ENCODE results near the gene MAD2L1BP.
"Not testable (repeated sequence)": the region's sequence is repeated elsewhere in the genome, so short reads cannot be mapped to it uniquely, and the experiment has no call there.

MAD2L1BP gene, protein sequence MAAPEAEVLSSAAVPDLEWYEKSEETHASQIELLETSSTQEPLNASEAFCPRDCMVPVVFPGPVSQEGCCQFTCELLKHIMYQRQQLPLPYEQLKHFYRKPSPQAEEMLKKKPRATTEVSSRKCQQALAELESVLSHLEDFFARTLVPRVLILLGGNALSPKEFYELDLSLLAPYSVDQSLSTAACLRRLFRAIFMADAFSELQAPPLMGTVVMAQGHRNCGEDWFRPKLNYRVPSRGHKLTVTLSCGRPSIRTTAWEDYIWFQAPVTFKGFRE

DNA sequence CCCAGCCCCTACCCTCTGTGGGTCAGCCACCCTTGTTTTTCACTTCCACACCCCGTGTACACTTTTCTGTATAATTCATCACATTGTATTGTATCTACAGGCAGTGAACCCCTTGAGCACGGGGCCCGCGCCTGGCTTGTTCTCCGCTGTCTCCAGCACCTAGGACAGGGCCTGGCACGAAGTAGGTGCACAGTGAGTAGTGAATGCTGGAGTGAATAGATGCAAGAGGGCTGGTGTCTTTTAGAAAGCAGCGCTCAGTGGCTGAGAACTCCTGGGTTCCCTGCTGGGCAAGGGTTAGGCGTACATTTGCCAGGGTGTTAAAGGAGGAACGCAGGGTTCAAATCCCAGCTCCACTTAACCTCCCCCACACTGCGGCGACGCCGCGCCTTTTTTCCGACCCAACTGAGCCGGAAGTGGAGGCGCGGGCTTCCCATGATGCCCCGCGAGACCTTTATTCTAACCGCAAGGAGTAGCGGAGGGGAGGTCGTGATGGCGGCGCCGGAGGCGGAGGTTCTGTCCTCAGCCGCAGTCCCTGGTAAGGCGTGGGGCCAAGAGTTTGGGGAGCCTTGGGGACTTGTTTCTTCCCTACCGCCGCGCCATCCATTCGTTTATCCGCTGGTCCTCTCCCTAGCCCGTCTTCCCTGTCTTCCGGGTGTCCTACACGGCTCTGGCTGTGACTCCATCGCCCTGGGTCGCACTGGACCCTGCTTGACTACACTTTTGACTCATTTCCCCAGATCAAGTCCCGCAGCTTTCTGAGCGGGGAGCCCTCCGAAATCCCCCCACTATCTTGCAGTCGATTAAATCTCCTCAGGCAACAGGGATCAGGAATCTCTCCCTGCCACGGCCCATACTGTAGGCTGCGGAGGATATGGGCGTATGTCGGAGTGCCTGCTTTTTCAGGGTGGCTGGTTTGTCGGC is at the start of gene MAD2L1BP:
Gene MAD2L1BP, plus strand, starts transcription at position 454 of the 921 bp plus-strand sequence. Its CDS starts 36 bp downstream, at position 490.
- in situ Hi-C loops (cut with MboI; ENCODE audit: low sequenced_read_pairs, unreplicated experiment), result no loop called here
- TF ChIP-seq, protein P1, sequence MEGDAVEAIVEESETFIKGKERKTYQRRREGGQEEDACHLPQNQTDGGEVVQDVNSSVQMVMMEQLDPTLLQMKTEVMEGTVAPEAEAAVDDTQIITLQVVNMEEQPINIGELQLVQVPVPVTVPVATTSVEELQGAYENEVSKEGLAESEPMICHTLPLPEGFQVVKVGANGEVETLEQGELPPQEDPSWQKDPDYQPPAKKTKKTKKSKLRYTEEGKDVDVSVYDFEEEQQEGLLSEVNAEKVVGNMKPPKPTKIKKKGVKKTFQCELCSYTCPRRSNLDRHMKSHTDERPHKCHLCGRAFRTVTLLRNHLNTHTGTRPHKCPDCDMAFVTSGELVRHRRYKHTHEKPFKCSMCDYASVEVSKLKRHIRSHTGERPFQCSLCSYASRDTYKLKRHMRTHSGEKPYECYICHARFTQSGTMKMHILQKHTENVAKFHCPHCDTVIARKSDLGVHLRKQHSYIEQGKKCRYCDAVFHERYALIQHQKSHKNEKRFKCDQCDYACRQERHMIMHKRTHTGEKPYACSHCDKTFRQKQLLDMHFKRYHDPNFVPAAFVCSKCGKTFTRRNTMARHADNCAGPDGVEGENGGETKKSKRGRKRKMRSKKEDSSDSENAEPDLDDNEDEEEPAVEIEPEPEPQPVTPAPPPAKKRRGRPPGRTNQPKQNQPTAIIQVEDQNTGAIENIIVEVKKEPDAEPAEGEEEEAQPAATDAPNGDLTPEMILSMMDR (IDR thresholded peaks at IDR 0.05; ENCODE audit: borderline replicate concordance, control extremely low read depth, extremely low read depth, insufficient read depth, missing control alignments), result no peak
- DNase-seq (ENCODE audit: low spot score), result peak; percentile 85

DNA sequence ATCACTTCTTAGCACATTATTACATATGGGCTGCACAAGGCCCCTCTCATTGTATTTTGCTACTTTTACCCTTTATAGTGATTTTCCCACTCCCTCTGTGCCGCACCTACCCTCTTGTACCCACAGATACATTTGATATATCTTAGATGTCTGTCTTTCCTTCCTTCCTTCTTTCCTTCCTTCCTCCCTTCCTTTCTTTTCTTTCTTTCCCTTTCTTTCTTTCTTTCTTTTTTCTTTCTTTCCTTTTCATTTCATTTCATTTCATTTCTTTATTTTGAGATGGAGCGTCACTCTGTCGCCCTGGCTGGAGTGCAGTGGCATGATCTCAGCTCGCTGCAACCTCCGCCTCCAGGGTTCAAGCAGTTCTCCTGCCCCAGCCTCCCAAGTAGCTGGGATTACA is 47.4 kb upstream of the MAD2L1BP start:
- in situ Hi-C loops (cut with MboI; ENCODE audit: low sequenced_read_pairs, unreplicated experiment), result no loop called here
- TF ChIP-seq, protein P1 (IDR thresholded peaks at IDR 0.05; ENCODE audit: borderline replicate concordance, control extremely low read depth, extremely low read depth, insufficient read depth, missing control alignments), result no peak
- DNase-seq (ENCODE audit: low spot score), result no peak

DNA sequence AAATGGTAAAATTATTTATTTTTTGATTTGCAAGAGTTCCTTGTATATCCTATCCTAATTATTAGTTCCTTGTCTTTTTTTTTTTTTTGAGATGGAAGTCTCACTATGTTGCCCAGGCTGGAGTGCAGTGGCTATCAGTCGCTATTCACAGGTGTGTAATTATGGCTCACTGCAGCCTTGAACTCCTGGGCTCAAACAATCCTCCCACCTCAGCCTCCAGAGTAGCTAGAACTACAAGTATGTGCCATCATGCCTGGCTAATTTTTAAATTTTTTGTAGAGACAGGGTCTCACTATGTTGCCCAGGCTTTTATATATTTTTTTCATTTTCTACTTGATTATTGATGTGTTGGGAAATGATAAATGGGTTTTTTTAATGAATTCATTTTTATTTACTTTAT is 46.1 kb upstream of the MAD2L1BP start:
- in situ Hi-C loops (cut with MboI; ENCODE audit: low sequenced_read_pairs, unreplicated experiment); DNase-seq (ENCODE audit: low spot score): not testable (repeated sequence)

DNA sequence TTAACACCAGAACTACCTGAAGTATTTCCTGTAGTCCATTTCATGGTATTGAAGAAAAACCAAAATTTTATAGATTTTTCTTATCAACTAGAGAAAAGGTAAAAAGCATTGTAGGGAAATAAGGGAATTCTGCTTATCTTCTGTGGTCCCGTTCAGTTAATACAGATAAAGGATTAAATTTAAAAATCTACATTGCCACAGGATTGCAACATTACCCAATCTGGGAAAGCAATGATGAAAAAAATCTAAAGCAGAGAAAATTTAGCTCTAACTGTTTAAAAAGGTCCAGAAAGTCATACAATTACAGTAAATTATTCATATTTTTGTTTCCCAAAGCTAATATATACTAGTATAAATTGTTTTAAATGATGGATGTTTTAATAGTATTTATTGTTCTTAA is 41.7 kb upstream of the MAD2L1BP start:
- TF ChIP-seq, protein P1 (IDR thresholded peaks at IDR 0.05; ENCODE audit: borderline replicate concordance, control extremely low read depth, extremely low read depth, insufficient read depth, missing control alignments), result no peak
- in situ Hi-C loops (cut with MboI; ENCODE audit: low sequenced_read_pairs, unreplicated experiment), result no loop called here
- DNase-seq (ENCODE audit: low spot score), result no peak

DNA sequence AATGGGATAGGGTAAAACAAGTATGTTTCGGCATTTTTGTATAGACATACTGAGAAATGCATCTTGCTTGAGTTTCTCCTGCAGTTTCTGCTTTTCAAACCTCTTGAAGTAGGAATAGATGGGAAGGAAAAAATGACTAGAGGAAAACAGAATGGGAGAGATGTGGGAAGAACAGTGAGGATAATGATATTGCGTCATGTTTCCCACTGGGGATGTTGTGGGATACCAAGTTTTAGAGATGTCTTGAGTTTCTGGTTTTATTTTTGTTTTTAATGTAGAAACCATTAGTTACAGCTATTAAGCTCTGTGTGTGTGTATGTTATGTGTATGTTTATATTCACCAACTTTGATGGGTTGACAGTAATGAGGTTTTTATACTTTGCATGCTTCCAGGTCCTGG is 35.0 kb upstream of the MAD2L1BP start:
- no peak for DNase-seq (ENCODE audit: low spot score)
- in situ Hi-C loops (cut with MboI; ENCODE audit: low sequenced_read_pairs, unreplicated experiment), result no loop called here
- TF ChIP-seq, protein P1 (IDR thresholded peaks at IDR 0.05; ENCODE audit: borderline replicate concordance, control extremely low read depth, extremely low read depth, insufficient read depth, missing control alignments), result no peak

DNA sequence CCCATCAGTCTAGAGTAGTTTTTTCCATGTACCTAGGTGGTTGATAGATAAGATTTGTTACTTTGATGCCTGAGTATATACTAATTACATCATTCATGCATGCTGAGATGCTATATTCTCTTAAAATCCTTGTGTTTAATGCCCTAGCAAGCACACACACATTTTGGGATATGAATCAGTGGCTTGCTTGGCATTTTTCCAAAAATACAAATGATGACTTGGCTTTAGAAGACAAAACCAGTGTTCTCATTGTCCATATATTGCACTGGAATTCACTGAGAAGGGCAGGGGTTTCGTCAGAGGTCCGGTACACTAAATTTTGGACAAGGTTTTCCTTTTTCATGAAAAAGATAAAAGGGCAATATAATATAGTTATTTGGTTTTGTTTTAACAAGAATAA is 31.5 kb upstream of the MAD2L1BP start:
- in situ Hi-C loops (cut with MboI; ENCODE audit: low sequenced_read_pairs, unreplicated experiment), result no loop called here
- no peak for DNase-seq (ENCODE audit: low spot score)
- TF ChIP-seq, protein P1 (IDR thresholded peaks at IDR 0.05; ENCODE audit: borderline replicate concordance, control extremely low read depth, extremely low read depth, insufficient read depth, missing control alignments), result no peak

DNA sequence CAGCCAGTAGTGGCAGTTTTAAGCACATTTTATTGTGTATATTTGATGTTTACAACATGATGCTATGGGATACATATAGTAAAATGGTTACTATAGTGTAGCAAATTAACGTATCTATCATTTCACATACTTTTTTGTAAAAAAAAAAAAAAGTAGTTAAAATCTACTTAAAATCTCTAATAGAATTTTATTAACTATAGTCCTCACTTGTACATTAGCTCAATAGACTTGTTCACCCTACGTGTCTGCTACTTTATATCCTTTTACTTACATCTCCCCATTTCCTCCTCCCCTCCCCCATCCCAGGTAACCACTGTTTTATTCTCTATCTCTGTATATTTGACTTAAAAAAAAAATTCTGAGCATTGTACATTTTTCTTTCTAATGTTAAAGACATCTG is 29.6 kb upstream of the MAD2L1BP start:
- DNase-seq (ENCODE audit: low spot score), result no peak
- in situ Hi-C loops (cut with MboI; ENCODE audit: low sequenced_read_pairs, unreplicated experiment), result no loop called here
- TF ChIP-seq, protein P1 (IDR thresholded peaks at IDR 0.05; ENCODE audit: borderline replicate concordance, control extremely low read depth, extremely low read depth, insufficient read depth, missing control alignments), result no peak

Data from GM13976 (cell line).